DND-41 (cell line): ENCODE results near the gene DYNC1I1.

Experiments used
- CTCF ChIP-seq: IDR thresholded peaks from 2 replicates; pipeline ENCODE4 v1.5.1; 2012; ENCODE audit warnings: borderline replicate concordance, low read length, moderate library complexity, mild to moderate bottlenecking; ENCODE audit not compliant: poor library complexity, severe bottlenecking; ENCODE audit errors: extremely low read depth
- EZH2 ChIP-seq: IDR thresholded peaks from 3 replicates; pipeline ENCODE4 v1.6.1; 2012; ENCODE audit warnings: borderline replicate concordance, low read depth, mild to moderate bottlenecking, moderate library complexity, low read length, inconsistent platforms; ENCODE audit not compliant: severe bottlenecking

GRCh38 chr7:95861041-95861440 lies 88.7 kb downstream of the DYNC1I1 start:
- no peak for TF ChIP-seq CTCF
- no peak for TF ChIP-seq EZH2
